LNCaP clone FGC (cell line): ENCODE results near the gene ZNF462.
A peak's percentile ranks its signal among the peaks of the same experiment; 100 is the strongest.

Source experiments
- DNase-seq: peaks from one replicate; pipeline ENCODE4 v3.0.0-alpha.2; 2011; ENCODE audit warnings: low read depth
- H3K4me3 ChIP-seq: 2 replicates; pipeline ENCODE4 v1.5.1; 2011; ENCODE audit warnings: mild to moderate bottlenecking, low read depth, low read length, control low read depth
- CTCF ChIP-seq: IDR thresholded peaks from 2 replicates; pipeline ENCODE4 v1.5.1; 2012; ENCODE audit warnings: mild to moderate bottlenecking; ENCODE audit not compliant: control insufficient read depth, insufficient read depth; ENCODE audit errors: extremely low read depth

Gene ZNF462

GRCh38 chr9:106862110-106862820 is 701 bp upstream of the ZNF462 start:
- peak overlapping the region; percentile 79 for H3K4me3 ChIP-seq
- no peak for TF ChIP-seq CTCF
- DNase-seq = no peak

- DNase-seq = no peak
- TF ChIP-seq CTCF = no peak
- H3K4me3 ChIP-seq = peak overlapping the region; percentile 79
Observed at GRCh38 chr9:106864373-106865143, 1.6 kb downstream of the ZNF462 start.

GRCh38 chr9:106866243-106866642 is 3.3 kb downstream of the ZNF462 start:
- no peak for TF ChIP-seq CTCF
- DNase-seq = no peak
- H3K4me3 ChIP-seq = no peak overlapping the region

GRCh38 chr9:106867286-106867685 is 4.3 kb downstream of the ZNF462 start:
- H3K4me3 ChIP-seq = no peak overlapping the region
- TF ChIP-seq CTCF = no peak
- DNase-seq = no peak

- no peak overlapping the region for H3K4me3 ChIP-seq
- DNase-seq = no peak
- no peak for TF ChIP-seq CTCF
Observed at GRCh38 chr9:106868087-106868486, 5.1 kb downstream of the ZNF462 start.

GRCh38 chr9:106868565-106868964 is 5.6 kb downstream of the ZNF462 start:
- no peak overlapping the region for H3K4me3 ChIP-seq
- TF ChIP-seq CTCF = no peak
- DNase-seq = no peak
